H1 (cell line): Measurements from ENCODE around the gene TFF2.

Experiments used
- BCL11A ChIP-seq, 2 experiments: IDR thresholded peaks; one replicate each; pipeline ENCODE4 v1.6.1; 2011; ENCODE audit warnings: low read depth in 2 of 2, low read length in 2 of 2, mild to moderate bottlenecking in 2 of 2
- CEBPB ChIP-seq: IDR thresholded peaks from 2 replicates; pipeline ENCODE4 v1.6.1; 2012; ENCODE audit warnings: low read depth, low read length
- CTCF ChIP-seq, 3 experiments: IDR thresholded peaks; 1 replicate in 2 of 3; 2 replicates in 1 of 3; pipeline versions ENCODE4 v1.5.1 to v1.6.1; 2011; ENCODE audit warnings: low read length in 3 of 3, mild to moderate bottlenecking in 3 of 3, inconsistent platforms in 2 of 3, low read depth in 1 of 3, moderate library complexity in 1 of 3; ENCODE audit not compliant: insufficient read depth in 1 of 3; ENCODE audit errors: control extremely low read depth in 1 of 3
- EZH2 ChIP-seq: fragments of 200-600 bp; sonication (generic); IDR thresholded peaks from 2 replicates; pipeline ENCODE4 v1.7.1; 2012; ENCODE audit warnings: low read depth, mild to moderate bottlenecking, moderate library complexity, low read length, inconsistent platforms; ENCODE audit not compliant: severe bottlenecking
- FOSL1 ChIP-seq: IDR thresholded peaks from 2 replicates; pipeline ENCODE4 v1.6.1; 2011; ENCODE audit warnings: mild to moderate bottlenecking, low read depth, low read length, moderate library complexity; ENCODE audit not compliant: insufficient read depth
- GABPA ChIP-seq: IDR thresholded peaks from 2 replicates; pipeline ENCODE4 v1.6.1; 2011; ENCODE audit warnings: mild to moderate bottlenecking, low read length, moderate library complexity, borderline replicate concordance; ENCODE audit not compliant: insufficient read depth
- POLR2A ChIP-seq, 2 experiments: IDR thresholded peaks; 1 replicate in 1 of 2; 2 replicates in 1 of 2; pipeline ENCODE4 v1.6.1; 2011; ENCODE audit warnings: low read depth in 2 of 2, low read length in 2 of 2, mild to moderate bottlenecking in 2 of 2; ENCODE audit errors: control extremely low read depth in 1 of 2
- POLR2AphosphoS5 ChIP-seq: IDR thresholded peaks from 2 replicates; pipeline ENCODE4 v1.6.1; 2011; ENCODE audit warnings: low read depth, low read length
- SP1 ChIP-seq: IDR thresholded peaks from 2 replicates; pipeline ENCODE4 v1.6.1; 2011; ENCODE audit warnings: low read depth, low read length
- TAF1 ChIP-seq: IDR thresholded peaks from 2 replicates; pipeline ENCODE4 v1.6.1; 2011; ENCODE audit warnings: mild to moderate bottlenecking, low read depth, low read length
- TEAD4 ChIP-seq: IDR thresholded peaks from 2 replicates; pipeline ENCODE4 v1.6.1; 2012; ENCODE audit warnings: low read depth, low read length, inconsistent platforms, mixed read lengths

DNA sequence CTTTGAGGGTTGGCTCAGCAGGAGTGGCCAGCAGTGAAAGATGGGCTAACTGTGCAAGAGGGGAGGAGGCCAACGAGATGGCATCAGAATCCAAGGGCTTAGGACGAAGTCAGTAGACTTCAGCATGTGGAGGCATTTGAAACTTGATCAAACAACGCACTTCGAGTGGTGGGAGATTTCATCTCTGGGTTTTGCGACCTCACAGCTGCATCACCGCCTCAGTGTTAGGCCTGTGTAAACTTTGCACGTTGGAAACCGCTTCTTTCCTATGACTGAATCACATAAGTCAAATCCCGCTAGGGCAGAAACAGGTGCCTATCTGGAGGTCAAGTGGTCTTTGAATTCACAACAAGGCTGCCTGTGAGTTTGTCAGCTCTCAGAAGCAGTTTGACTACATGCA is 53.4 kb downstream of the TFF2 start:
- TF ChIP-seq POLR2A (IDR thresholded peaks at IDR 0.05; ENCODE audit: control extremely low read depth in 1 of 2, low read depth in 2 of 2, low read length in 2 of 2) = no peak
- no peak for TF ChIP-seq BCL11A (IDR thresholded peaks at IDR 0.05; ENCODE audit: low read depth in 2 of 2, low read length in 2 of 2)
- no peak for TF ChIP-seq CTCF (IDR thresholded peaks at IDR 0.05; ENCODE audit: control extremely low read depth in 1 of 3, insufficient read depth in 1 of 3, low read depth in 1 of 3, low read length in 3 of 3)
- no peak for TF ChIP-seq TAF1
- TF ChIP-seq FOSL1 = no peak
- TF ChIP-seq TEAD4 = no peak
- TF ChIP-seq EZH2 = no peak
- no peak for TF ChIP-seq POLR2AphosphoS5
- no peak for TF ChIP-seq SP1
- TF ChIP-seq GABPA = no peak
- TF ChIP-seq CEBPB = no peak
